GM19043 (cell line): ENCODE measurements around the gene DNAH8.

Experiments used
- ATAC-seq: cut with Tn5 transposase; IDR thresholded peaks from one replicate; pipeline ENCODE4 v1.9.1; 2021; ENCODE audit warnings: low read depth; ENCODE audit not compliant: unreplicated experiment

DNAH8 gene

GRCh38 chr6:38736951-38737350 lies 21.8 kb downstream of the DNAH8 start:
- ATAC-seq: no peak

GRCh38 chr6:38738261-38738660 lies 23.1 kb downstream of the DNAH8 start:
- ATAC-seq: no peak

DNA sequence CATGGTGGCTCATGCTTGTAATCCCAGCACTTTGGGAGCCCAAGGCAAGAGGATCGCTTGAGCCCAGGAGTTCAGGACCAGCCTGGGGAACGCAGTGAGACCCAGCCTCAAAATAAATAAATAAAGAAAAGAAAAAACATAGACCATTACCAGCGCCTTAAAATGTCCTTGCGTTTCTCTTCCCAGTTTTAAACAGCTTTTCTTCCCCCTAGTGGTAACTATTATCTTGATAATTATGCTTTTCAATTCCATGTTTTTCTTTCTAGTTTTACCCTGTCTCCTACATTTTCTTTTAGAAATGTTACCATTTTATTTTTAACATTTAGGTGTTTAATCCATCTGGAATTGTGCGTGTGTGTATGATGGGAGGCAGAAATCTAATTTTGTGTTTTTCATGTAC lies 24.4 kb downstream of the DNAH8 start:
- ATAC-seq: no peak

DNA sequence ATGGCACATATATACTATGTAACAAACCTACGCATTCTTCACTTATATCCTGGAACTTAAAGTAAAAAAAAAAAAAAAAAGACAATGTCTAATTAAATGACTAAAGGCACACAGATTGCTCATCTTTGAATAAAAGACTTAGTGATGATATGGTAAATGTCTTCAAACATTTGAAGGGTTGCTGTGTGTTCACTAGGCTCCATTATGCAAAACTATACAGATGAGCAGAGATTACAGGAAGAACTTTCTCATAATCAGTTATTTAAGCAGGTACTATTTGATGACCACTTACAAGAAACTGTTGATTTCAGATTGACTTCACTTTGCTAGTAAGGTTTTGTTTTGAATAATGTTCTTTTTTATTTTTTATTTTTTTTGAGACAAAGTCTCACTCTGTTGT lies 34.4 kb downstream of the DNAH8 start:
- ATAC-seq: no peak

DNA sequence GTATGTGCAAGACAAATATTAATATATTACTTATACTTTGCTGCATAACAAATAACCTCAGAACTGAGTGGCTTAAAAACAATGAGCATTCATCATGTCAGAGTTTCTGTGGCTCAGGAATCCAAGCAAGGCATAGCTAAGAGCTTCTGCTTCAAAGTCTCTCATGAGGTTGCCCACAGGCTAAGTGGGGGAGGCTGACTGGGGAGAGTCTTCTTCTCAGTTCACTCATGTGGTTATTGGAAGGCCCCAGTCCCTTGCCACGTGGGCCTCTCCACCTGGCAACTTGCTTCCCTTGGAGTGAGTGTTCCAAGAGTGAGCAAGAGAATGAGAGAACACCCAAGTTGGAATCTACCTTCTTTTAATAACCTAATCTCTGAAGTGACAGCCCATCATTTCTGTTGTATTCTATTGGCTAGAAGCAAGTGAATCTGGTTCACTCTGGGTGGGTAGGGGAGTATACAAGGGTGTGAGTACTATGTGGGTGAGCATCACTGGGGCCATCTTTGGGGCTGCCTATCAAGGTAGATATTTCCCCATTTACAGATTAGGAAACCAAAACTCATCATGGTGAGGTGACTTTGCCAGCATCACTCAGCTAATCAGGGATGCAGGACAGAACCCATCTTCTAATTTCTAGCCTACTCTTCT lies 36.0 kb downstream of the DNAH8 start:
- ATAC-seq: no peak

- ATAC-seq: no peak
These were observed 38.6 kb downstream of the DNAH8 start for GRCh38 chr6:38753707-38754106.

DNA sequence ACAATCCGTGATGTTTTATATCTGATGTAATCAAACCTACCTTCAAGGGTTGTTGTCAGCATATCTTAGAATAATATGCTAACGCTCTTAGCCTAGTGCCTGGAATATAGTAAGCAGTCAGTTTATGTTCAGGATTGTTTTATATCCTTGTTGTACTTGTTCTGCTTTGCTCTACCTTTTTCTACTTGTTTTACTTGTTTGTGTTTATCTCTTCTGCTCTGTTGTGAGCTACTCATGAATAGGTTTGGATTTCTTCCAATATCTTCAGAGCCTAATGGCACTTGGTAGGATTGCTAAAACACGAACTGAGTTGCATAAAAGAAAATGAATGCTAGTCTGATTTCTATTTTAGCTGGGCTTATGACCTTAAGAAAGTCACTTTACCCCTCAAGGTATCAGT lies 40.1 kb downstream of the DNAH8 start:
- no peak for ATAC-seq

DNA sequence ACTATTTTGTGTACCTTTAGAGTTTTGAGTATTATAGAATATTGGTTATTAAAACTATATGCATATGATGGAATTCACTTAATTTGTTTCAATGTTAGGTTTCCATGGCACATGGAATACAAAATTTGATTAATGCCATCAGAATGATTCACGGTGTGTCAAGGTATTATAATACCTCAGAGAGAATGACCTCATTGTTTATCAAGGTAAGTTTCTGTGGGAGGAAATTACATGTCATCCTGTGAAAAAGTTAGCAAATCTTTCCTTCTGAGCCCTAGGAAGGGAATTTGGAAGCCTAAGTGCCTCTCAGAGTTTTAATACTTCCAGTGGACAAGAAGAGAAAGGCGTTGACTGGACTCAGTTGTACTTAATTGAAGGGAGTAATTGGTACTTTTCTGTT lies 40.8 kb downstream of the DNAH8 start:
- ATAC-seq: no peak

GRCh38 chr6:38760097-38760496 lies 45.0 kb downstream of the DNAH8 start:
- ATAC-seq: no peak

DNA sequence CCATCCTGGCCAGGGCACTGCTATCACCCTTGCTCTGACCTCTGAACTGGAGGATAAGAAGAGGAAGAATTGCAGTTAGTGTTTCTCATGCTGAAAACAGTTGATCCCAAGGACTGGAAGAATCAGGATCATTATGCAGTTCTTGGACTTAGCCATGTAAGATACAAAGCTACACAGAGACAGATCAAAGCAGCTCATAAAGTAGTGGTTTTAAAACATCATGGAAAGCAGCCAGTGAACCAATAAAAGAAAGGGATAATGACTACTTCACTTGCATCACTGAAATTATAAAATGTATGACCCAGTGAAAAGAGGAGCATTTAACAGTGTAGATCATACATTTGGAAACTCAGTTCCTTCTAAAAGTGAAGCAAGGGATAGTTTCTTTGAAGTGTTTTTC lies 47.7 kb downstream of the DNAH8 start:
- no peak for ATAC-seq

DNA sequence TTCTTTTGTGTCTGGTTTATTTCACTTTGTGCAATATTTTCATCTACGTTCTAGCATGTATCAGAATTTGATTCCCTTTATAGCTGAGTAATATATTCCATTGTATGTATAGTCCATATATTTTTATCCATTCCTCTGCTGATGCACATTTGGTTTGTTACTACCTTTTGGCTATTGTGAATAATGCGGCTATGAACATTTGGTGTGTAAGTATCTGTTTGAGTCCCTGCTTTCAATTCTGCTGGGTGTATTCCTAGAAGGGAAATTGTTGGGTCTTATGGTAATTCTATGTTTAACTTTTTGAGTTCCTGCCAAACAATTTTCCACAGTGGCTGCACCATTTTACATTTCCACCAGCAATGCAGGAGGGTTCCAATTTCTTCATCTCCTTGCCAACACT lies 52.4 kb downstream of the DNAH8 start:
- ATAC-seq: no peak

DNA sequence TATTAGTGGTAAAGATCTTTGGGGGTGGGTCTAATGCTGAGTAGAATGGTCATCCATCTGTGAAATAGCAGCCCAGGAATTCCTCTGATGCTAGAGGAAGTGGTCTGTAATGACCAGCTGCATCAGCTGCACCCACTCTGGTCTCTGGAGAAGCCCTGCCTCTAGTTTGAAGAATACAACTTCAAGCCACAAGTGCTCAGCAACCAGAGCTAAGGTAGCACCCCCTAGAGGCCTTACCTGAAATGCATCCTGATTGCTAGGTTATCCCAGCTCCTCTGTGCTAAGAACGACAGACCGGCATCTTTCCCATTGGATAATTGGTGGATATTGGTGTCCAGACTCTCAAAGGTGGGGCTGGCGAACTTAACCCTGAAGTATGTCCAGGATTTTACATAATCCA lies 58.2 kb downstream of the DNAH8 start:
- ATAC-seq: no peak

- no peak for ATAC-seq
These were observed 60.0 kb downstream of the DNAH8 start for GRCh38 chr6:38774929-38775707.

DNA sequence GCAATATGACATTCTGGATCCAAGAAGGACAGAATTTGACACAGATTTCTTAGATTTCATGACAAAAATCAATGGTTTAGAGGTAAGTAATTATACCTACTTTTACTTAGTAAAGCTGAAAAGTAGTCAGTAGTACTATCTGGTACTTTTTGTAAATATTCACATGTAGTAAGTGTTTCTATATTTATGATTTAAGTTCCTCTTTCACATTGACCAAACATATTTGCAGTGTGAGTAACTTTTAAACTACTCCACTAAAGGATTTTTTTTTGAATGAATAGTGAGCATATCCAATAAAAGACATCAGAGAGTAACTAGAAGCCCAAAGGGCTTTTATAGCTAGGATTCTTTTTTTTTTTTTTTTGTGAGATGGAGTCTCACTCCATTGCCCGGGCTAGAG lies 60.8 kb downstream of the DNAH8 start:
- ATAC-seq: peak; percentile 60

GRCh38 chr6:38776515-38776914 lies 61.4 kb downstream of the DNAH8 start:
- ATAC-seq: no peak

DNA sequence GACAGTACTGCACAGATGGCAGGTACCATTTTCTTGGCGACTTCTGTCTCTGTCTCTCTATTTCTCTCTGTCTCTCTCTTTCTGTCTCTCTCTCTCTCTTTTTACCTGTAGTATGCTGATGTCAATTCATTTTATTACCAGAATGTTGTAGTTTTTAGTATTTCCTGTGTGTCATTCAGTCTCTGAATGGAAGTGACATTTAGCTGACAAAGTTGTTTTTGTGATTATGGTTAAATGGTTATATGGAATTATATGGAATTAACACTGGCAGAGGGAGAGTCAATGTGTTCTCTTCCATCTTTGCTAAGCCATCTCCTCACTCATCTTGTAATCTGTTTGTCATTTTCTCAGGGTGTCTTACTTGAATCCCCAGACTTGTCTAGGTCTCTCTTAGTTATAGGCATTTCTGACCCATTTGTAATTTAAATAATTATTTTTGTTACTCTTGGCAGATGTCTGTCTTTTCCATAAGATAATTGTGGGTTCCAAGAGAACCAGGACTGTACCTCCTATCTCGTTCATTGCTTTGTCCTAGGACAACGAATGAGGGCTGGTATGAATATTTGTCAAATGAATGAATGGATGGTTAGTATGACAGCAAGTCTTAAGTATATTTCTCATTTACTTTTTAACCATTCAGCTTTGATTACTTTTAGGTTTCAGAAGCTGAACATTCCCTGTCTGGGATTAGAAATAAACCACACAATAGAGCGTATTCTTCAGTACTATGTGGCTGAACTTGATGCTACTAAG lies 64.4 kb downstream of the DNAH8 start:
- no peak for ATAC-seq

DNA sequence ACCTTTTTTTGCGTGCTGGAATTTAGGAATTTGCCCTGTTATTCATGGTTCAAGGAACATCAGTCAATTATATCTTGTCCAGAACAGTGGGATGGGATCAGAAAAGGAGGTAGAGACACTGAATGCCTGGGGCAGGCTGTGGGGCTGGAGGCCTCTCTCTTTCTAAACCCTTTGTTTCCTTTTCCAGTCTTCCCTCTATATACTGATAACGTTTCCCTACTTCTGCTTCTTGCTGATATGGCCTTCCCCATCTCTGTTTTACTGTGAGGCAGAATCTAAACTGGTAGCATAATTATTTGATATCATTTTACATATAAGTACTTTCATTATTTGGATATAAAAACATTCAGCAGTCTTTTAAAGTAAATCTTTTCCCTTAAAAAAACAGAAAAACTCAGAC lies 67.5 kb downstream of the DNAH8 start:
- no peak for ATAC-seq

GRCh38 chr6:38783443-38784228 lies 68.5 kb downstream of the DNAH8 start:
- no peak for ATAC-seq

DNA sequence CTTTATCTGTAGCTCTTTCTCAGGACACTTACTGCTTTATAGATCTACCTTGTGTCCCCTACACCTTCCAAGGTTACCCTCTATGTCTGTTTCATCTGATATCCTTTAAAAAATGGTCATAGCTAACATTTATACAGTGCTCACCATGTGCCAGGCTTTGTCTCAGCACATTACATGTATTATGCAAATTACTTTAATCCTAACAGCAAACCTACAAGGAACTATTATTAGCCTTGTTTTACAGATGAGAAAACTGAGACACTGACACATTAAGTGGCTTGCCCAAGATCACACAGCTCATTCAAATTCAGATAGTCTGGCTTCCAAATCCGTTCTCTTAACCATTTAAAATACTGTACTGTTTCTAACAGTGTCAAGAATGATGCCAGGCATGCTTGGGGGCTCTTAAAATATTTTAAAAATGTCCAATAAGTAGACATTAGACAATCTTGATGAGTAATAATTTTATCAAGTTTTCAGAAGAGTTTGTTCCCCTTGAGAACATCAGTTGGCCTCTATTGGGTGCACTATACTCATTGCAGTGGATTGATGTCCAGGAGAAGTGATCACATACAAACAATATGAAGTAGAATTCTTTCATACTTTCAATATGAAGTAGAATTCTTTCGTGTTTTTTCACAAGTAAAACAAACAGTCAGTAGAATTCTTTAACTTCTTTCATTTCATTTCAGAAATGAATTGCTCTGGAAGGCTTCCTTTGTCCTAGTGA lies 69.6 kb downstream of the DNAH8 start:
- ATAC-seq: no peak

DNA sequence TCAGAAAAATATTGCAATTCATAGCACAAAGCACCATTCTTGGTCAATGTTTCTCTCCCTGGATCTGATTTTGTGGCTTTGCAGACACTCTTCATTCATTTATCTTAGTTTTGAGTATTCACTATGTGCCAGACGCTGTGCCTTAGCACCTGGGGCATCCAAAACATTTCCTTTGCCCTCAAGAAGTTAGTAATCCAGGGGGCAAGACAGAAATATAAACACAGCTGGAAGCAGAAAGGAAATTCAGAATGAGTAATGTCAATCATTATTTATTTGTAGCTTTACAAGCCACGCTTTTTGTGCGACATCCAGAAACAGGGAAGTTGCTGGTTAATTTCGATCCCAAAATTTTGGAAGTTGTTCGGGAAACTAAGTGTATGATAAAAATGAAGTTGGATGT lies 71.4 kb downstream of the DNAH8 start:
- no peak for ATAC-seq
